SJSA1 (cell line): Measurements from ENCODE around the gene RIPOR1. TPM values are rescaled to one million over a fixed set of nuclear protein-coding genes. Genes with fewer than 3 reads are reported as not detected.
"Not testable (repeated sequence)": the region's sequence is repeated elsewhere in the genome, so short reads cannot be mapped to it uniquely, and the experiment has no call there.

ENCODE experiments used
- DNase-seq, 2 experiments: peaks; one replicate each; pipeline ENCODE4 v3.0.0-alpha.2; 2015 to 2020; ENCODE audit warnings: low spot score in 2 of 2, low read depth in 1 of 2
- H3K27ac ChIP-seq: fragments of 250-450 bp; sonication (Bioruptor Pico); 2 replicates; pipeline ENCODE4 v1.5.1; 2020; ENCODE audit warnings: mild to moderate bottlenecking, moderate library complexity
- H3K27me3 ChIP-seq: fragments of 250-450 bp; sonication (Bioruptor Pico); replicated peaks from 2 replicates; pipeline ENCODE4 v1.5.1; 2020; ENCODE audit warnings: mild to moderate bottlenecking, moderate library complexity
- H3K36me3 ChIP-seq: fragments of 250-450 bp; sonication (Bioruptor Pico); 2 replicates; pipeline ENCODE4 v1.5.1; 2020; ENCODE audit warnings: mild to moderate bottlenecking
- H3K4me1 ChIP-seq: fragments of 250-450 bp; sonication (Bioruptor Pico); replicated peaks from 2 replicates; pipeline ENCODE4 v1.6.1; 2021; ENCODE audit warnings: mild to moderate bottlenecking
- H3K4me3 ChIP-seq: fragments of 250-450 bp; sonication (Bioruptor Pico); 2 replicates; pipeline ENCODE4 v1.5.1; 2020; ENCODE audit warnings: mild to moderate bottlenecking
- H3K9me3 ChIP-seq: fragments of 250-450 bp; sonication (Bioruptor Pico); replicated peaks from 2 replicates; pipeline ENCODE4 v1.5.1; 2020; ENCODE audit warnings: mild to moderate bottlenecking
- total RNA-seq: library from RNA; depleted of rRNA; stranded (reverse); fragments of >200 nt; shearing (Covaris generic); gene quantifications from 2 replicates; pipeline ENCODE4 v1.2.3, GENCODE V29; 2014

The RIPOR1 gene
- total RNA-seq, 1 experiment from 2014 or later: 24.8 TPM

DNA sequence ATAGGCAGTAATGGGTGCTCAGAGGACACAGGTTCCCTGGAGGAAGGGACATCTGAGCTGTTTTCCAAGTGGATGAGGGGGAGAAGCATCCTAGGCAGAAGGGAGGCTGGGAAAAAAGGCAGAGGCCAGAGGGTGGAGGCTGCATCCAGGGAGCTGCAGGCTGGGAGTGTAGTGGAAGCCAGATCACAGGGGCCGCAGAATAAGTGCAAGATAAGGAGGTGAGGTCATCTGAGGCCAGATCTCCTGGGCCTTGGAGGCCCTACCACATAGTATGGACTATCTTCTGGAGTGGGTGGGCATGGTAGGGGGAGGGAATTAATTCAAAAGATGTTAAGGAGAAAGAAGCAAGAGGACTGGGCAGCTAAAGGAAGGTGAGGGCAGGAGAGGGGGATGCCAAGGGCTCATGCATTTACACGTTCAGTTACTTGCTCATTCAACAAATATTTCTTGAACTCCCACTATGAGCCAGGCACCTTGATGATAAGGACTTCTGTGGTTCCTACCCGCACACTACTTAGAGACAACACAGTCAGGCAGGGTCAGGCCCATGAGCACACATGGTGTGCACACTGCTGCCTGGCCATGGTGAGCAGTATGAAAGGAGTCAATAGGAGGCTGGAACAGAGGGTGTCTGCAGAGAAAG, 2.4 kb upstream of the RIPOR1 start:
- no peak for DNase-seq
- H3K27me3 ChIP-seq: no peaks in the 10 kb centered on the region
- H3K4me3 ChIP-seq: no peak overlapping the region
- no peak overlapping the region for H3K27ac ChIP-seq
- peaks cover 19% of the 10 kb centered on the region for H3K36me3 ChIP-seq
- no peaks in the 10 kb centered on the region for H3K9me3 ChIP-seq
- peaks cover 61% of the 10 kb centered on the region for H3K4me1 ChIP-seq

DNA sequence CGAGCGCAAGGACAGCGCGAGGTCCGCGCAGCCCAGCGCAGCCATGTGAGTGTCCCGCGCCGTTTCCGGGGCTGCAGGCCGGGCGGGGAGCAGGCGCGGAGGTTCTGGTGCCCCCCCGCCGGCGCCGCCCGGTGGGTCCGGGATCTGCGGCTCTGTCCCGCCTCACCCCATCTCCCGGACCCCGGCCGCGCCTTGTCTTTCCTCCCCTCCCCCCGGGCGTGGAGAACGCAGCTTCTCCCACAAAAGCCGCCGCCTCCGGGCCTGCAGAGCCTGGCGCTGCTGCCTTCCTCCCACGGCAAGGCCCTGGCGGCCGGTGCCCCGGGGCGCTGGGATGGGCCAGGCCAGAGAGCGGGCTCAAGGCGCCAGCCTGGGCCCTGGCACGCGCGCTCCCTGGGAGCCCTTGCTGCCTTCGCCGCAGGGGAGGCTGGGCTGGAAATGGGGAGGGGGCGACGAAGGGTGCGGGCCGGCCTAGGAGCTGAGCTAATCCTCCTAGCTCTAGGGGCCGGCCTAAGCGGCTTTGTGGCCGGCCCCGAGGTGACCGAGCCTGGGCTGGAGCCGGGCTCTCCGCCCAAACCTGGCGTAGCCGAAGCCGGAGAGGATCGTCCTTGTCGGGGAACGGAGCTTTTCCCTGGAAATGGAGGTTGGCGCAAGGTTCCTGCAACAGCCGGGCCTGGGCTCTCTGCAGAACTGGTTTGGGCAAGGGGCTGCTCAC, 397 bp downstream of the RIPOR1 start:
- no peaks in the 10 kb centered on the region for H3K9me3 ChIP-seq
- H3K4me3 ChIP-seq: peak overlapping the region; percentile 94
- DNase-seq: peak; percentile 65 to 68
- H3K4me1 ChIP-seq: peaks cover 55% of the 10 kb centered on the region
- no peaks in the 10 kb centered on the region for H3K27me3 ChIP-seq
- peak overlapping the region; percentile 77 for H3K27ac ChIP-seq
- H3K36me3 ChIP-seq: peaks cover 20% of the 10 kb centered on the region

DNA sequence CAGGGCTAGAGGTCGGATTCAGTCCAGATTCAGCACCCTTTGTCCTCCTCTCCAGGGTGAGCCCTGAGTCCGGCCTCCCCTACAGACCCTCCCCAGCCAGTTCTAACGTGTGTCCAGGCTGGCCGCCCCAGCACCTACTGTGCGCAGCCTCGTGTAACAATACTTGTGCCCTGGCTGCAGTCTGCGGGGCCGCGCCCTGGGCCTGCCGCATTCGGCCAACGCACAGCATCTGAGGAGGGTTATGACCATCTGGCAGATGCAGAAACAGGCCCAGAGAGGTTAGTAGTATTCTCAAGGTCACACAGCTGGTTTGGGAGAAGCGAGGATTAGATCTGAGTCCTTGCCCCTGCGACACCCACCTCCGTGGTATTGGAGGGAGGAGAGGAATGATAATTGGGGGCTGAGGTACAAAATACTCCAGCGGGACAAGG, 968 bp downstream of the RIPOR1 start:
- Histone ChIP-seq H3K4me3 (peak overlapping the region; percentile 94), H3K4me1 (peaks cover 55% of the 10 kb centered on the region), H3K36me3 (peaks cover 20% of the 10 kb centered on the region), H3K27me3 (no peaks in the 10 kb centered on the region), H3K27ac (peak overlapping the region; percentile 77), H3K9me3 (no peaks in the 10 kb centered on the region)
- no peak for DNase-seq

DNA sequence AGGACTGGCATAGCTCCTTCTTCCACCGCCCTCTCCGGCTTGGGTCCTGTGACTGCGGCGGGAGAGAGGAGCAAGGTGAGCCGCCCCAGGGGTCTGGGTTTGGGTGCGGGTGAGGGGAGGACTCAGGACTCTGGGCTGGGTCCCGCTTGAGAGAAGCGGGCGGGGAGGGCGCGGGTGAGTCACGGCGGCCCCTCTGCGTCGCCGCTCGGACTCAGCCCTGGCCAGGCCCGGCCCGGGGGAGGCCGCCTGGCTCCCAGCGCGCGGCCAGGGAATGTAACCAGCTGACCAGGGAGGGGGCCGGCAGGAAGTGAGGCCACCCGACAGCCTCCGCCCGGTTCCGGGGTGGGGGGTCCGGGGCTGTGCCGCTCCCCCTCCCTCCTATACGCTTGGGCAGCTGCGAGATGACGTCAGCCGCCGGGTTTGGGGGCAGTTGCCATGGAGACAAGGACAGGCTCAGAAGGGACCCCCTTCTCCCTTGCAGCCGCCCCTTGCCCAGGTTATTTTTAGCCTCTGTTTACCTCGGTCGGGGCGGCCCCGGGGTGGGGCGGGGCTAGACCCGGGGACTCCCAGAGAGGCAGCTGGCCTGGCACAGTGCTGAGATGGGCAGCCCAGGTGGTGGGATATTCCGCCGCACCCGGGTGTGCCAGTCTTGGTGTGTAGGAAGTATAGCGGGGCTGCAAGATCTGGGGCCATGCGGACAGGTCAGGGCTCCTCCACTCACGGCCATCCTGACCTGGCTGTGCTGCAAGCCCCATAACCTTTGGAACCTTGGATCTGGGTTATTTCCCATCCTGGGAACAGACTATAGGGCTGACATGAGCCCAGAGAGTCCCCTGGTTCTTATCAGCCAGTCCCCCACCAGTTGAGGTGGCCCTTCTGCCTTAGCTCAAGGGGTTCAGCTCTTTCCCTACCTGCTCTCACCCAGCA, 1.6 kb downstream of the RIPOR1 start:
- H3K27ac ChIP-seq: peak overlapping the region; percentile 77
- H3K36me3 ChIP-seq: peaks cover 24% of the 10 kb centered on the region
- H3K27me3 ChIP-seq: no peaks in the 10 kb centered on the region
- peak; percentile 82 to 85 for DNase-seq
- H3K4me1 ChIP-seq: peaks cover 51% of the 10 kb centered on the region
- H3K4me3 ChIP-seq: peak overlapping the region; percentile 94
- H3K9me3 ChIP-seq: no peaks in the 10 kb centered on the region

DNA sequence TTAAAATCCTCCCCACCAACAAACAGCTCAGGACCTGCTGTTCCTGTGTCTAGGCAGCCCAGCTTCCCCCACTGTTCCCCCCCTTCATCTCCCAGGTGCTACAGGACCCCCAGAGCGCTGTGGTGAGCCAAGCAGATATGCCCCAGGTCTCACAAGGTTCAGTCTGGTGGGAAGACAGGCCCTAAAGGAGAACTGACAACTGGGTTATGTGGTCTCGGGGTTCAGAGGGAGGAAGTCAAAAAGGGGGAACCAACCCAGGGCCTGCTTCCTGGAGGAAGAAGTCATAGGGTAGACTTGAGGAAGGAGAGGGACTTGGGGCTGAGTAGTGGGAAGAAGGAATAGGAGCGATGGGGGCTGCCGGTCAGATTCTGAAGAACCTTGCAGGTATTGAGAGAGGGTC, 2.6 kb downstream of the RIPOR1 start:
- no peak for DNase-seq
- Histone ChIP-seq H3K4me3 (no peak overlapping the region), H3K4me1 (peaks cover 41% of the 10 kb centered on the region), H3K27me3 (no peaks in the 10 kb centered on the region), H3K27ac (no peak overlapping the region), H3K9me3 (no peaks in the 10 kb centered on the region), H3K36me3 (peaks cover 24% of the 10 kb centered on the region)

DNA sequence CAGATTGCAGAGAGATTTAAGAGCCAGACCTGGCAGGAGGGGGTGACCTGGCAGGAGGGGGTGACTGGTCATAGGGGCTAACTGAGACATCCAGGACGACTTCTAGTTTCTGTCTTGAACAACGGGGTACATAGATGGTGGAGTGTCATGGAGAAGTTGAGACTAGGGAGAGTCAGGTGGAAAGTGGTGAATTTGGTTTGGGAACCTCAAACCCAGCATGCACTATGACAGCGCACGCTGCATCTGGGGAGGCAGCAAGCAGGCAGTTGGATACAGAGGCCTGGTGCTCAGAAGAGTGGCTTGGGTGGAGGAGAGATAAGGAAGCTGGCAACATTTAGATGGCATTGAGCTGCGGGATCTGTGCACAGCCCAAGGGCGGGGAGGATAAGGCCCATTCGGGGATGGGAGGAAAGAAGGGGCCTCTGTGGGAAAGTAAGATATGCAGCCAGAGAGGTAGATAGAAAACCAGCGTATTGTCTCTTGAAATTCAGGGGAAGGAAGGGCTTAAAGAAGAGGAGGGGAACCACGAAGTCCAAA, 4.5 kb downstream of the RIPOR1 start:
- Histone ChIP-seq H3K27ac (no peak overlapping the region), H3K4me3 (no peak overlapping the region)
- DNase-seq: no peak

DNA sequence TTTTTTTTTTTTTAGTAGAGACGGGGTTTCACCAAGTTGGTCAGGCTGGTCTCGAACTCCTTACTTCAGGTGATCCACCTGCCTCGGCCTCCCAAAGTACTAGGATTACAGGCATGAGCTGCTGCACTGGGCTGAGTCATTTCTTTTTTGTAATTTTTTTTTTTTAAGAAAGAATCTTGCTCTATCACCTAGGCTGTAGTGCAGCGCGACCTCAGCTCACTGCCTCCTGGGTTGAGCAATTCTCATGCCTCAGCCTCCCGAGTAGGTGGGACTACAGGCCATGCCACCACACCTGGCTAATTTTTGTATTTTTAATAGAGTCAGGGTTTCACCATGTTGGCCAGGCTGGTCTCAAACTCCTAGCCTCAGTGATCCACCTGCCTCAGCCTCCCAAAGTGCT, 5.4 kb downstream of the RIPOR1 start:
- Histone ChIP-seq H3K36me3 (peaks cover 31% of the 10 kb centered on the region), H3K4me1 (peaks cover 42% of the 10 kb centered on the region)
- H3K4me3 ChIP-seq, DNase-seq, H3K27me3 ChIP-seq, H3K27ac ChIP-seq, H3K9me3 ChIP-seq: not testable (repeated sequence)

More for the DNA sequence above, 4.5 kb downstream of the RIPOR1 start:
- Histone ChIP-seq H3K9me3 (0 out of 2 replicates have a peak, but pooled peaks cover 1% of the 10 kb centered on the region), H3K4me1 (peaks cover 38% of the 10 kb centered on the region), H3K36me3 (peaks cover 25% of the 10 kb centered on the region), H3K27me3 (no peaks in the 10 kb centered on the region)

DNA sequence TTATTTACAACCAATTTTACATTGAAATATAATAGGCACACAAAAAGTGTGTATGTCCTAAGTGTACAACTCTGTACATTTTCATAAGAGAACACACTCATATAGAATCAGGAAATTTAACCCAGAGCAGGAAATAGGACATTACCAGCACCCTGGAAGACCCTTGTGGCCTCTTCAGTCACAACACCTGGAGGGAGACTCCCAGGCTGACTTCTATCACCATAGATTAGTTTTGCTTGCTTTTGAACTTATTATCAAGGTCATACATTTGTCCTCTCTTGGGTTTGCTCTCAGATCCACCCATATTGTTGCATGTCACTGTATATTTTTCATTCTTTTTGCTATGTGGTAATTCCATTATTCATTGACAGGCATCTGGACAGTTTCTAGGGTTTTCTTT, 5.8 kb downstream of the RIPOR1 start:
- DNase-seq: no peak
- H3K27me3 ChIP-seq: no peaks in the 10 kb centered on the region
- 0 out of 2 replicates have a peak, but pooled peaks cover 4% of the 10 kb centered on the region for H3K9me3 ChIP-seq
- no peak overlapping the region for H3K4me3 ChIP-seq
- H3K4me1 ChIP-seq: peaks cover 40% of the 10 kb centered on the region
- H3K27ac ChIP-seq: no peak overlapping the region
- H3K36me3 ChIP-seq: peaks cover 31% of the 10 kb centered on the region

DNA sequence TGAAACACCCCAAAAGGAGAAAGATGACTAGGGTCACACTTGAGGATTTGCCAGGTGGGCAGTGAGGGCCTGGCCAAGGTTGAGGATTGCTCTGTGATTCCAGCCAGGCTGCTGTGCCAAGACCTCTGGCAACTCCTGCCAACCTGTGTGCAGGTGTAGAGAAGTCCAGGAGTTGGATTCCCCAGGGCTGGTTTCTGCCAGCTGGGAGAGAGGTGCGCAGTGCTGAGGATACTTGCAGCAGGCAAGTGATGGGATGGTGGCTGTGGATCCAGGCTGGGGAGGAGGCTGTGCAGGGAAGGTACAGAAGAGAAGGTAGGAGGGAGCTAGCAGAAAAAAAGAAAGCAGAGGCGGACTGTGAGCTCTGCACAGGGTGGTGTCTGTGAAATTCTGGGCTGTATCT, 6.6 kb downstream of the RIPOR1 start:
- Histone ChIP-seq H3K9me3 (0 out of 2 replicates have a peak, but pooled peaks cover 4% of the 10 kb centered on the region), H3K27ac (no peak overlapping the region), H3K4me3 (no peak overlapping the region), H3K27me3 (no peaks in the 10 kb centered on the region), H3K4me1 (peaks cover 33% of the 10 kb centered on the region), H3K36me3 (peaks cover 35% of the 10 kb centered on the region)
- no peak for DNase-seq

DNA sequence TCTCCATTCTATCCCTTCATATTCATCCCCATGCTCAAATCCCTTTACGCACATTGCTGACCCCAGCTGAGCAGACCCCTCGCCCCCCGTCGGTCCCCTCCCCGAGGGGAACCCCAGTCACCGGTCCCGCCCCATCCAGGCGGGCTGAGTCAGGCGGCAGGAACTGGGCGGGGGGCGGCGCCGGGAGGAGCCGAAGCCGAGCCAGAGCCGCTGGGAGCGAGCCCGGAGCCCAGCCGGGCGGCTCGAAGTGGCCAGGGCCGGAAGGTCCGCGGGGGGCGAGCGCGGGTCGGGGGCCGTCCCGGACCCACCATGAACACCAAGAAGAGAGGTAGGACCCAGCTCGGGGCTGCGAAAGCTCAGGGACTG, 8.6 kb downstream of the RIPOR1 start:
- H3K27ac ChIP-seq: peak overlapping the region; percentile 62
- H3K4me1 ChIP-seq: peaks cover 26% of the 10 kb centered on the region
- H3K4me3 ChIP-seq: peak overlapping the region; percentile 63
- no peaks in the 10 kb centered on the region for H3K27me3 ChIP-seq
- peaks cover 47% of the 10 kb centered on the region for H3K36me3 ChIP-seq
- H3K9me3 ChIP-seq: 0 out of 2 replicates have a peak, but pooled peaks cover 4% of the 10 kb centered on the region
- no peak for DNase-seq

DNA sequence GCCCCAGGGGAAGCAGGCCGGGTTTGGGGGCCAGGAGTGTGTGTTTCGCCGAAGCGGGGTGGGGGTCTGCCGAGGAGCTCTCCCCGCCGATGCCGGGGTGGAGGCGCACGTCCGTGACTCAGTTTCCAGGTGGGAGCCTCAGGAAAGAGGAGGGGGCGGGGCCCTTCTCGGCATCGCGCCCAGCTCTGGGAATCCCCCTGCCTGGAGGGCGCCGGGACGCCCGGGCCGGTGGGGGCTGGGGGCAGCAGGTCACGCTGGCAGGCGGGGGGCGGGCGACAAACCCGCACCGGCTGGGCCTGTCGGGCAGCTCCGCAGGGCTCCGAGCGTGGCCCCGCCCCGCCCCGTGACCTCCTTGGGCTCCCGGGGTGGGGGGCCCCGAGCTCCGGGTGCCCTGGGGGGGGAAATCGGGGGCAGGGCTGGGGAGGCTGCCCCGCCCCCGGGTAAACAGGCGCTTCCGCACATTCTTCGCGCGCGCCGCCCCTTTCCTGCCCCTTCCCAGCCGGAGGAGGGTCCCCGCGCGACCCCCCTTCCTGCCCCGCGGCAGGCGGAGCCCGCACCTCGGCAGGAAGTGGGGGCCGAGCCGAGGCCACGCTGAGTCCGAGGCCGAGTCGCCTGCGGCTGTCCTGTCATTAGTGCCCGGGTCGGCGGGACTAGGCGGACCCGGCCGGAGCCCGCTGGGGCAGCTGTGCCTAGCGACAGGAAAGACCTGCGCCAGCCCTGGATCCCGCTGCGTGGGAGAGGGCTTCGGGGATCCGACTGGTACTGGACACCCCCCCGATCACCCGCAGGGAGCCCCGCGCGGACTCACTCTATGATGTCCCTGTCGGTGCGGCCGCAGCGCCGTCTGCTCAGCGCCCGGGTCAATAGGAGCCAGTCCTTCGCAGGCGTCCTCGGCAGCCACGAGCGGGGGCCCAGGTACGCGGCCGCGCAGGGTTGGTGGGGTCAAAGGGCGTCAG, 9.3 kb downstream of the RIPOR1 start:
- Histone ChIP-seq H3K9me3 (0 out of 2 replicates have a peak, but pooled peaks cover 4% of the 10 kb centered on the region), H3K27me3 (no peaks in the 10 kb centered on the region), H3K27ac (peak overlapping the region; percentile 62), H3K4me1 (peaks cover 26% of the 10 kb centered on the region), H3K4me3 (peak overlapping the region; percentile 63), H3K36me3 (peaks cover 53% of the 10 kb centered on the region)
- peak in 1 of 2 experiments; percentile 52 for DNase-seq

DNA sequence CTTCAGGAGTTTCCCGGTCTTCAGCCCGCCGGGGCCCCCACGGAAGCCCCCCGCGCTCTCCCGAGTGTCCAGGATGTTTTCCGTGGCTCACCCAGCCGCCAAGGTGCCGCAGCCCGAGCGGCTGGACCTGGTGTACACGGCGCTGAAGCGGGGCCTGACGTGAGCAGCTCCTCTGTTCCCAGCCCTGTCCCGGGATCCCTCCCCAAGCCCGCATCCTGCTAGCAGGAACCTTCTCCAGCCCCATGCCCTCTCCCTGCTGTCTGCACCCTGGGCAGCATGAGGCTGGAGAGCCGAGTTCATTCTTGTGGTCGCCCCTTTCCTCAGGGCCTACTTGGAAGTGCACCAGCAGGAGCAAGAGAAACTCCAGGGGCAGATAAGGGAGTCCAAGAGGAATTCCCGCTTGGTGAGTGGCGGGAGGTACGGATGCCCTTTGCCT, 10.1 kb downstream of the RIPOR1 start:
- Histone ChIP-seq H3K4me1 (peaks cover 26% of the 10 kb centered on the region), H3K4me3 (peak overlapping the region; percentile 63), H3K27me3 (no peaks in the 10 kb centered on the region), H3K36me3 (peaks cover 61% of the 10 kb centered on the region), H3K27ac (no peak overlapping the region), H3K9me3 (0 out of 2 replicates have a peak, but pooled peaks cover 4% of the 10 kb centered on the region)
- no peak for DNase-seq
